MM.1S (cell line): Measurements from ENCODE around the gene SHTN1.

Experiments
- DNase-seq: peaks from one replicate; pipeline ENCODE4 v3.0.0-alpha.2; 2015
- H2AFZ ChIP-seq: fragments of 300-600 bp; sonication (generic); 2 replicates; pipeline ENCODE4 v1.6.0; 2016; ENCODE audit warnings: antibody characterized with exemption, low read length
- H3F3A ChIP-seq: fragments of 300-600 bp; sonication (generic); 2 replicates; pipeline ENCODE4 v1.6.1; 2016; ENCODE audit warnings: mild to moderate bottlenecking, antibody characterized with exemption, low read length, moderate library complexity, mixed read lengths; ENCODE audit not compliant: insufficient read depth
- H3K27ac ChIP-seq: fragments of 300-600 bp; sonication (generic); 2 replicates; pipeline ENCODE4 v1.5.1; 2016; ENCODE audit warnings: mild to moderate bottlenecking, low read length
- H3K27me3 ChIP-seq: fragments of 300-600 bp; sonication (generic); replicated peaks from 2 replicates; pipeline ENCODE4 v1.6.0; 2016; ENCODE audit warnings: low read length; ENCODE audit not compliant: insufficient read depth
- H3K36me3 ChIP-seq: fragments of 300-600 bp; sonication (generic); replicated peaks from 2 replicates; pipeline ENCODE4 v1.6.1; 2016; ENCODE audit warnings: mild to moderate bottlenecking, low read length, mixed read lengths; ENCODE audit not compliant: insufficient read depth
- H3K4me1 ChIP-seq: fragments of 300-600 bp; sonication (generic); 2 replicates; pipeline ENCODE4 v1.6.1; 2016; ENCODE audit warnings: low read length, mixed read lengths
- H3K4me2 ChIP-seq: fragments of 300-600 bp; sonication (generic); 2 replicates; pipeline ENCODE4 v1.6.0; 2016; ENCODE audit warnings: low read depth, low read length
- H3K4me3 ChIP-seq: fragments of 300-600 bp; sonication (generic); 2 replicates; pipeline ENCODE4 v1.5.1; 2016; ENCODE audit warnings: low read length, mixed read lengths
- H3K79me2 ChIP-seq: fragments of 300-600 bp; sonication (generic); 2 replicates; pipeline ENCODE4 v1.6.1; 2016; ENCODE audit warnings: mixed run types, low read length, mixed read lengths
- H3K9ac ChIP-seq: fragments of 300-600 bp; sonication (generic); 2 replicates; pipeline ENCODE4 v1.6.1; 2016; ENCODE audit warnings: low read length, mixed read lengths
- H3K9me2 ChIP-seq: fragments of 300-600 bp; sonication (generic); replicated peaks from 2 replicates; pipeline ENCODE4 v1.6.1; 2016; ENCODE audit warnings: mild to moderate bottlenecking, low read length, mixed read lengths; ENCODE audit not compliant: insufficient read depth
- H3K9me3 ChIP-seq: fragments of 300-600 bp; sonication (generic); replicated peaks from 2 replicates; pipeline ENCODE4 v1.6.1; 2016; ENCODE audit warnings: mild to moderate bottlenecking, low read length, mixed read lengths; ENCODE audit not compliant: insufficient read depth
- H4K20me1 ChIP-seq: fragments of 300-600 bp; sonication (generic); 2 replicates; pipeline ENCODE4 v1.6.1; 2016; ENCODE audit warnings: mild to moderate bottlenecking, low read length, moderate library complexity, mixed read lengths; ENCODE audit not compliant: insufficient read depth
- EZH2 ChIP-seq: fragments of 300-600 bp; sonication (generic); optimal IDR thresholded peaks from 2 replicates; pipeline ENCODE3; 2017; ENCODE audit warnings: low read depth, mild to moderate bottlenecking, antibody characterized with exemption, low read length, mixed read lengths
- EZH2phosphoT487 ChIP-seq: fragments of 300-600 bp; sonication (generic); IDR thresholded peaks from 2 replicates; pipeline ENCODE4 v1.6.1; 2018; ENCODE audit warnings: antibody characterized with exemption, low read length
- TF ChIP-seq, protein P1 (sequence below): fragments of 300-600 bp; sonication (generic); IDR thresholded peaks from 2 replicates; pipeline ENCODE4 v1.5.1; 2016; ENCODE audit warnings: antibody characterized with exemption, low read length, mixed read lengths

Gene SHTN1

DNA sequence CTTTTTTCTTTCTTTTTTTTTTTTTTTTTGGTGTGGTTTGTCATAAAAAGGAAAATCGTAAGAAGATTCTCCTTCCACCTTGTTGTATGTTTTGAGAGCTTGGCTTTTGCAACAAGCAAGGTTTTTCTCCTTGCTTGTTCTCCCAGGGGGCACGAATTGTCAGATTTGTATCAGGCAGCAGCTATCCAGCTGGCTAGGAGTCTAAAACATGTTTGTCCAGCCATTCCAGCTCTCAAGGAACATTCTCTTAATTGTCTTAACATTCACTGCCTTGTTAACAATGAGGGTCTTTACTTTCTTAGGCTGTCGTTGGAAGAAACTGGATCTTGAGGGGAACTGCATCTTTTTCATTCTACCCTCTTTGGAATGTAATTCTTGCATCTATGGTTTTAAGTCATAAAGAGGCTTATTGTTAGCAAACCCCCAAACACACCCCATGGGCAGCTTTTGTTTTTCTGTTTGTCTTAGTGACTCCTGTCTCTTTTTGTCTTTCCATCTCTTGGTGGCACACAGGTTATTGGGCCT, 14.6 kb downstream of the SHTN1 start:
- no peak overlapping the region for H3K4me2 ChIP-seq
- no peaks in the 10 kb centered on the region for H3K9me2 ChIP-seq
- no peaks in the 10 kb centered on the region for H3K27me3 ChIP-seq
- DNase-seq, result no peak
- H3F3A ChIP-seq, result no peaks in the 10 kb centered on the region
- no peak overlapping the region for H3K27ac ChIP-seq
- no peaks in the 10 kb centered on the region for H3K9me3 ChIP-seq
- H3K4me3 ChIP-seq, result no peak overlapping the region
- TF ChIP-seq, protein P1, sequence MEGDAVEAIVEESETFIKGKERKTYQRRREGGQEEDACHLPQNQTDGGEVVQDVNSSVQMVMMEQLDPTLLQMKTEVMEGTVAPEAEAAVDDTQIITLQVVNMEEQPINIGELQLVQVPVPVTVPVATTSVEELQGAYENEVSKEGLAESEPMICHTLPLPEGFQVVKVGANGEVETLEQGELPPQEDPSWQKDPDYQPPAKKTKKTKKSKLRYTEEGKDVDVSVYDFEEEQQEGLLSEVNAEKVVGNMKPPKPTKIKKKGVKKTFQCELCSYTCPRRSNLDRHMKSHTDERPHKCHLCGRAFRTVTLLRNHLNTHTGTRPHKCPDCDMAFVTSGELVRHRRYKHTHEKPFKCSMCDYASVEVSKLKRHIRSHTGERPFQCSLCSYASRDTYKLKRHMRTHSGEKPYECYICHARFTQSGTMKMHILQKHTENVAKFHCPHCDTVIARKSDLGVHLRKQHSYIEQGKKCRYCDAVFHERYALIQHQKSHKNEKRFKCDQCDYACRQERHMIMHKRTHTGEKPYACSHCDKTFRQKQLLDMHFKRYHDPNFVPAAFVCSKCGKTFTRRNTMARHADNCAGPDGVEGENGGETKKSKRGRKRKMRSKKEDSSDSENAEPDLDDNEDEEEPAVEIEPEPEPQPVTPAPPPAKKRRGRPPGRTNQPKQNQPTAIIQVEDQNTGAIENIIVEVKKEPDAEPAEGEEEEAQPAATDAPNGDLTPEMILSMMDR, result no peak
- TF ChIP-seq EZH2, result no peak
- TF ChIP-seq EZH2phosphoT487, result no peak
- H4K20me1 ChIP-seq, result no peaks in the 10 kb centered on the region
- no peaks in the 10 kb centered on the region for H3K79me2 ChIP-seq
- no peaks in the 10 kb centered on the region for H3K4me1 ChIP-seq
- H3K36me3 ChIP-seq, result no peaks in the 10 kb centered on the region
- H2AFZ ChIP-seq, result no peak overlapping the region
- no peak overlapping the region for H3K9ac ChIP-seq

- no peaks in the 10 kb centered on the region for H3K79me2 ChIP-seq
- no peak for TF ChIP-seq EZH2
- no peak for TF ChIP-seq EZH2phosphoT487
- TF ChIP-seq, protein P1, result no peak
- no peaks in the 10 kb centered on the region for H3K4me1 ChIP-seq
- no peak overlapping the region for H3K9ac ChIP-seq
- no peaks in the 10 kb centered on the region for H3K27me3 ChIP-seq
- H3K9me2 ChIP-seq, result no peaks in the 10 kb centered on the region
- no peaks in the 10 kb centered on the region for H3K9me3 ChIP-seq
- H3K36me3 ChIP-seq, result no peaks in the 10 kb centered on the region
- H4K20me1 ChIP-seq, result no peaks in the 10 kb centered on the region
- H3K27ac ChIP-seq, result no peak overlapping the region
- no peaks in the 10 kb centered on the region for H3F3A ChIP-seq
- H2AFZ ChIP-seq, result no peak overlapping the region
- H3K4me3 ChIP-seq, result no peak overlapping the region
- no peak for DNase-seq
- H3K4me2 ChIP-seq, result no peak overlapping the region
These were observed 15.5 kb downstream of the SHTN1 start for GRCh38 chr10:116989439-116989838.

DNA sequence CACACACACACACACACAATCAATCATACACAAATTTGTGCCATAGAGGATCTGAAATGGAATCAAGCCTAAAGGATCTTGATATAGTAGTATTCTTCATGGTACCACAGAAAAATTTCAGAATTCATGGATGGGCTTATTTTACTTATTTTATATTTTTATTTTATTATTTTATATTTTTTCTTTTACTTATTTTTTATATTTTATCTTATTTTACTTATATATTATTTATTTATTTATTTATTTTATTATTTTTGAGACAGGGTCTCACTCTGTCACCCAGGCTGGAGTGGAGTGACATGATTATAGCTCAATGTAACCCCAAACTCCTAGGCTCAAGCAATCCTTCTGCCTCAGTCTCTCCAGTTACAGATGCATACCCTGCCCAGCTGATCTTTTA, 16.7 kb downstream of the SHTN1 start:
- H3F3A ChIP-seq, result no peaks in the 10 kb centered on the region
- no peak overlapping the region for H3K9ac ChIP-seq
- no peaks in the 10 kb centered on the region for H4K20me1 ChIP-seq
- TF ChIP-seq EZH2phosphoT487, result no peak
- no peak for TF ChIP-seq EZH2
- TF ChIP-seq, protein P1, result no peak
- H3K4me3 ChIP-seq, result no peak overlapping the region
- no peaks in the 10 kb centered on the region for H3K9me2 ChIP-seq
- H3K36me3 ChIP-seq, result no peaks in the 10 kb centered on the region
- no peak overlapping the region for H3K27ac ChIP-seq
- no peaks in the 10 kb centered on the region for H3K27me3 ChIP-seq
- no peak overlapping the region for H2AFZ ChIP-seq
- no peak overlapping the region for H3K4me2 ChIP-seq
- no peaks in the 10 kb centered on the region for H3K4me1 ChIP-seq
- no peak for DNase-seq
- no peaks in the 10 kb centered on the region for H3K9me3 ChIP-seq
- H3K79me2 ChIP-seq, result no peaks in the 10 kb centered on the region
